OCI-M1 (cell line): ENCODE data around the gene ROR1.

ENCODE experiments used
- DNase-seq: peaks from one replicate; lab custom pipeline; 2025; lab: John Stamatoyannopoulos, UW

ROR1 gene

GRCh38 chr1:63936801-63937200 lies 163.0 kb downstream of the ROR1 start:
- DNase-seq = no peak

- no peak for DNase-seq
These were observed 163.7 kb downstream of the ROR1 start for GRCh38 chr1:63937461-63938022.

- no peak for DNase-seq
These were observed 166.6 kb downstream of the ROR1 start for GRCh38 chr1:63940440-63940839.

- DNase-seq = no peak
These were observed 169.6 kb downstream of the ROR1 start for GRCh38 chr1:63943393-63943792.

- DNase-seq = no peak
These were observed 172.1 kb downstream of the ROR1 start for GRCh38 chr1:63945943-63946342.

- DNase-seq = no peak
These were observed 173.2 kb downstream of the ROR1 start for GRCh38 chr1:63946866-63947491.

- DNase-seq = no peak
These were observed 174.1 kb downstream of the ROR1 start for GRCh38 chr1:63947904-63948303.

- DNase-seq = no peak
These were observed 176.2 kb downstream of the ROR1 start for GRCh38 chr1:63950023-63950422.

GRCh38 chr1:63951059-63951946 lies 177.5 kb downstream of the ROR1 start:
- DNase-seq = no peak

GRCh38 chr1:63954187-63954586 lies 180.4 kb downstream of the ROR1 start:
- DNase-seq = no peak

GRCh38 chr1:63955370-63956145 lies 181.7 kb downstream of the ROR1 start:
- no peak for DNase-seq

- no peak for DNase-seq
These were observed 184.7 kb downstream of the ROR1 start for GRCh38 chr1:63958556-63958955.

- DNase-seq = no peak
These were observed 186.5 kb downstream of the ROR1 start for GRCh38 chr1:63960326-63960725.

GRCh38 chr1:63966016-63966415 lies 192.2 kb downstream of the ROR1 start:
- no peak for DNase-seq

GRCh38 chr1:63967901-63968300 lies 194.1 kb downstream of the ROR1 start:
- no peak for DNase-seq

GRCh38 chr1:63968663-63969440 lies 195.0 kb downstream of the ROR1 start:
- DNase-seq = no peak

GRCh38 chr1:63969441-63969901 lies 195.7 kb downstream of the ROR1 start:
- DNase-seq = no peak

GRCh38 chr1:63971557-63971956 lies 197.7 kb downstream of the ROR1 start:
- no peak for DNase-seq

- peak; percentile 26 for DNase-seq
These were observed 199.2 kb downstream of the ROR1 start for GRCh38 chr1:63973005-63973419.

GRCh38 chr1:63974966-63975365 lies 201.1 kb downstream of the ROR1 start:
- DNase-seq = no peak

- DNase-seq = no peak
These were observed 201.7 kb downstream of the ROR1 start for GRCh38 chr1:63975481-63975880.
